Activated CD8-positive, alpha-beta memory T cell treated with anti-CD3 and anti-CD28 coated beads, Interleukin-2, amount 50 U/mL, for 1 hour (primary cell): ENCODE measurements around the gene PDE4C.
"Not testable (repeated sequence)": the region's sequence is repeated elsewhere in the genome, so short reads cannot be mapped to it uniquely, and the experiment has no call there.

ENCODE experiments used
- DNase-seq: peaks from one replicate; pipeline ENCODE4 v3.0.0-alpha.2; 2020; ENCODE audit errors: extremely low read depth

The PDE4C gene

GRCh38 chr19:18223860-18224524 lies 2.2 kb downstream of the PDE4C start:
- DNase-seq, result no peak

- no peak for DNase-seq
Measured at GRCh38 chr19:18221815-18222725, 4.2 kb downstream of the PDE4C start.

- DNase-seq, result no peak
Measured at GRCh38 chr19:18220632-18221275, 5.5 kb downstream of the PDE4C start.

- no peak for DNase-seq
Measured at GRCh38 chr19:18219911-18220631, 6.2 kb downstream of the PDE4C start.

DNA sequence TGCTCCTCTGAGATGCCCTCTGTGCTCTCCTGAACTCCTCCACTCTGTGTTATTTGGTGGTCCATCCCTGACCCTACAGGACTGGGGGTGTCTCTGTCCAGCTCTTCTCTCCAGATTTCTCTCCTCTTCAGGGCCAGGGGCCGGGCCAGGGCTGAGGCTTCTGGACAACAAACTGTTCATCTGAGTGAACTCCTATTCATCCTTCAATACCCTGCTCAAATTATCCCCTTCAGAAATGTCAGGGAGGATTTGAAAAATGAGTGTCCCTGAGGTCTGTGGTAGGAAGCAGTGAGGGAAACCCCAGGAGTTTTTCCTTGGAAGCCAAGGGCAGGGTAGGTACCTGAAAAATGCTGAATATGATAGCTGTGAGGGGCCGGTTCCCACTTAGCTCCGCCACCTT lies 7.6 kb downstream of the PDE4C start:
- DNase-seq, result no peak

DNA sequence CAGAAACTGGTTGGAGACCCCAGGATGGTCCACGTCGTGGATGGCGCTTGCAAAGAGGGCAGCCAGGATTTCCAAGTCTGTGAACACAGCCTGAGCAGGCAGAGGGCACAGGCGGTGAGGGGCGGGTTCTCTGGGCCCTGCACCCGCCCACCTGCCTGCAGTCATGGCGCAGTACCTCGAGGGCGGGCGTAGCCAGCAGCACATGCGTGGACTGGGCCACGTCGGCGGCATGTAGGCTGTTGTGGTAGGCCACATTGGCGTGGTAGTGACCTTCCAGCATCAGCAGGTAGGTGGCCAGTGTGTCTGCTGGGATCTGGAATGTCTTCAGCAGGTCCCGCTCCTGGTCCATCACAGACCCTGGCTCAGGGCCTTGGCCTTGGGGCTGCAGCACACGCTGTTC lies 8.1 kb downstream of the PDE4C start:
- DNase-seq, result no peak

GRCh38 chr19:18216789-18217188 lies 9.4 kb downstream of the PDE4C start:
- DNase-seq, result no peak

DNA sequence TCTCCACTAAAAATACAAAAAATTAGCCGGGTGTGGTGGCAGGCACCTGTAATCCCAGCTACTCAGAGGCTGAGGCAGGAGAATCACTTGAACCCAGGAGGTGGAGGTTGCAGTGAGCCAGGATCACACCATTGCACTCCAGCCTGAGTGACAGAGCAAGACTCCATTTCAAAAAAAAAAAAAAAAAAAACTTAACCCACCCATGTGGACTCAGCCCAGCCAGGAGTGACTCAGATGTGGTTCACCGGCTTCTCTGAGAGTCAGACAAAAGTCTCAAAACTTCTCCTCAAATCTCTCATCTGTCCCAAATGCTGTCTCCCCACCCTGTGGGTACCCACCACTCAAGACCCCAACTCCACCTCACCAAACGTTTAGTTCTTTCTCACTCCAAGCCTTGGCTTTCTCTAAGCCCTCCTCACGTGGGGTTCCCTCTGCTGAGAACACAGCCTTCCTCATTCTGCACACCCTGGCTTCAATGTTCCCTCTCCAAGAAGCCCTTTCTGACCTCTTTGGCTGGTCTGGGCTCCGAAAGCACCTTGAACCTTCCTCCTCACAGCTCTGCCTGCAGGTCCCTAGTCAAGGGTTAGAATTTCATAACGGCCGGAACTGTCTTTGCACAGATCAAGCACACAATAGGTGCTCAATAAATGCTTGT lies 11.3 kb downstream of the PDE4C start:
- DNase-seq, result no peak

DNA sequence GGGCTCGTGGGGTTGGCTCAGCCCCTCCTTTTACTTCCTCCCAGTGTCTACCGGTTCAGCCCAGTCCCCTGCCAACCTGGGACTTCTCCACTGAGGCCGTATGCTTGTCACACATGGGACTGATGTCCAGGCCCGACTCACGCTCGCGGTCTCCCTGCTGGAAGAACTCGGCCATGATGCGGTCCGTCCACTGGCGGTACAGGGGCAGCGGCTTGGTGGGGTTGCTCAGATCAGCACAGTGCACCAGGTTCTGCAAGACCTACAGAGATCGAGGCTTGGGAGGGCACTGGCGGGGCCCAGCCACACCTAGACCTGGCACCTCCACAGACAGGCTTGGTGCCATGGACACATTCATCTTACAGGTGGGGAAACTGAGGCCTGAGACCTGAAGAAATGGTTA lies 14.6 kb downstream of the PDE4C start:
- no peak for DNase-seq

DNA sequence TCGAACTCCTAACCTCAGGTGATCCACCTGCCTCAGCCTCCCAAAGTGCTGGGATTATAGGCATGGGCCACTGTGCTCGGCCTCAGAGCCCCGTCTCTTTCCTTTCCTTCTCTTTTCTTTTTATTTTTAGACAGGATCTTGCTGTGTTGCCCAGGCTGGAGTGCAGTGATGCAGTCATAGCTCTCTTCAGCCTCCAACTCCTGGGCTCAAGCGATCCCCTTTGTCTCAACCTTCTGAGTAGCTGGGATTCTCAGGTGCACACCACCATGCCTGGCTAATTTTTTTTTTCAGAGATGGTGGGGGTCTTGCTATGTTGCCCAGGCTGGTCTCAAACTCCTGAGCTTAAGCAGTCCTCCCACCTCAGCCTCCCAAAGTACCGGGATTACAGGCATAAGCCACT lies 16.3 kb downstream of the PDE4C start:
- not testable (repeated sequence) for DNase-seq

GRCh38 chr19:18208098-18208951 lies 17.9 kb downstream of the PDE4C start:
- DNase-seq, result no peak

DNA sequence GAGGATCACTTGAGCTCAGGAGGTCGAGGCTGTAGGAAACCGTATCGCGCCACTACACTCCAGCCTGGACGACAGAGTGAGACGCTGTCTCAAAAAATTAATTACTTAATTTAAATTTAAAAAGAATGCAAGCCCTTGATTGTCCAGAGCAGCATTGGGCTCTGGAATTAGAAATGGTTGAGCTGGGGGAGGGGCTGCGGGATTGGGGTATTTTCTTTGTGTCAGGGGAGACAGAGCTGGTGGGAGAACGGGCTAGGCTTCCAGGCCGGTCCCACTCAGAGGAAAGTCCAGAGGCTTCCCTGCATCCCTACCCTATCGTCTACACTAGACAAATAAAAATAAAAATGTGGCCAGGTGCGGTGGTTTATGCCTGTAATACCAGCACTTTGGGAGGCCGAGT lies 20.2 kb downstream of the PDE4C start:
- no peak for DNase-seq

- no peak for DNase-seq
Measured at GRCh38 chr19:18205200-18205892, 20.9 kb downstream of the PDE4C start.

DNA sequence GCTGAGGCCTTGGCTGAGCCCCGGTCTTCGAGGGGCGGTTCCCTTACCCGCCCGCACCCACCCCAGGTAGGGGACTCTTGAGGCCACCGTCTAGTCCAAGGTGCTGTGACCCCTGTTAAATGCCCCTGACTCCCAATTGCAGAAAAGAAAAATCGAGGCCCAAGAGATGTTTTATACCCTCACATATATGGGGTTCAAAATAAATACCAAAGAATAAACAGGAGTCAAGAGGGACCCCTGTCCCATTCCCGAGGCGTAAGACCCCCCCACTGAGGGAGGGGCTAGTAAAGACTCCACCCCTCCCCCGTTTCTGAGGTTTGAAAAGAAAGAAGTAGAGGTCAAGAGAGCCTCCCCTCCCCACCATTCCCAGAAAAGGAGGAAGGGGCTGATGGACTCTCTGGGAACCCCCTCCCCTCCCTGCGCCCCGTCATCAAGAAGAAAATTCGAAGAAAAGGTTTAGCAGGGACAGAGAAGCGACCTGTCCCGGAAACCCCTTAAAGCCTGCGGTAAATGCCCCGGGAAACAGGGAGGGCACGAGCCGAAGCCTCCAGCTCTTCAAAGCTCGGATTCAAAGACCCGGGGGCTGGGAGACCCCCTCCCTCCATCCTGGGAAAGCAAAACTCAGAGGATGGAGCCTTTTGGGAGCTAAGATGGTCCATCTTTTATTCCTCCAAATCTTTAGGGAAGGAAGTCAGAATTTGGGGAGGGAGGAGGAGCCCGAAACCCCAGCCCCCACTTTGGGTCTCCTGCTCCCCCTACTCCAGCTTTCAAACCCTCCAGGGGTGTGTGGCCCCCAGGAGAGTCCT lies 21.6 kb downstream of the PDE4C start:
- no peak for DNase-seq

DNA sequence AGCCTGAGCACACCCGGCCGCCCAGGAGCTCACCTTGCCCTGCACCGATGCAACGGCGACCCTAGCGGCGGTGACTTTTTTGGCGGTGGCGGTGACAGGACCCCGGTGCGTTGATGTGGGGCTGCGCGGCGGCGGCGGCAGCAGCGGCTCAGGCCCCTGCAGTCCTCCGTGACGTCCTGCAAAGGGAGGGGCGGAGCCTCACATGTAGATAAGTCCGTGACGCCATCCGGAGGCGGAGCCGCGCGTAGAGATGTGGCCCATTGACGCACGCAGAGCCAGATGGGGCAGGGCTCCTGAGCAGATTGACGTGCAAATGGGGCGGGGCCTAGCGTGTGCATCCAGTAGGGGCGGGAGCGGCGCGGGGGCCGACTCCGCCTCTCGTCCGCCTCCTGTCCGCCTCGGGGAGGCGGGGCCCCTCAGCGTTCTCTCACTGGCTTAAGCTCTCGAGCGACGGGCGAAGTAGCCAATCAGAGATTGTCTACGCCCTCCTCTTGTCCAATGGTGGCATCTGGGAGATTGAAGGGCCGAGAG lies 22.3 kb downstream of the PDE4C start, which contains the start of gene RAB3A:
RAB3A (minus strand) TSS at position 180 of the 531 bp plus-strand sequence. CDS start 1,302 bp downstream, outside the sequence.
- peak; percentile 99 for DNase-seq

GRCh38 chr19:18203408-18203862 lies 22.8 kb downstream of the PDE4C start:
- no peak for DNase-seq

- DNase-seq, result no peak
Measured at GRCh38 chr19:18202778-18203407, 23.3 kb downstream of the PDE4C start.

- no peak for DNase-seq
Measured at GRCh38 chr19:18202397-18202777, 23.9 kb downstream of the PDE4C start.
